ENCODE data around the gene TFRC. TPM values are rescaled to one million over a fixed set of nuclear protein-coding genes. Genes with fewer than 3 reads are reported as not detected.
"Not testable (repeated sequence)": the region's sequence is repeated elsewhere in the genome, so short reads cannot be mapped to it uniquely, and the experiment has no call there.

The TFRC gene
- total and polyA plus RNA-seq, 2 experiments from 2014 or later = 35.5 to 187 TPM

- DNase-seq (ENCODE audit: low spot score); H3K9me2 ChIP-seq (ENCODE audit: insufficient read depth); H3K36me3 Mint-ChIP-seq (ENCODE audit: low read depth); H3K27ac ChIP-seq (ENCODE audit: low read depth); H3K4me3 ChIP-seq; H3K4me1 Mint-ChIP-seq; H3K4me1 ChIP-seq (ENCODE audit: insufficient read depth); H4K20me1 ChIP-seq (replicated peaks; ENCODE audit: insufficient read depth); H3K4me3 Mint-ChIP-seq; H2AFZ ChIP-seq; H3K27me3 Mint-ChIP-seq (ENCODE audit: insufficient read depth, low read depth, poor library complexity); H3K79me2 ChIP-seq (replicated peaks; ENCODE audit: insufficient read depth); H3K27ac Mint-ChIP-seq; ATAC-seq; H3K4me2 ChIP-seq; H3K27me3 ChIP-seq (ENCODE audit: insufficient read depth); H3F3A ChIP-seq (replicated peaks; ENCODE audit: low read depth); H3K36me3 ChIP-seq (ENCODE audit: insufficient read depth): not testable (repeated sequence)
- peaks cover 19% of the 10 kb centered on the region for H3K9me3 Mint-ChIP-seq
Measured at GRCh38 chr3:196000360-196000950, 81.4 kb downstream of the TFRC start.

- Mint-ChIP-seq H3K4me1 (no peaks in the 10 kb centered on the region; the same call in 2 of the 3 replicates), H3K36me3 (ENCODE audit: low read depth) (peaks cover 4% of the 10 kb centered on the region; the same call in 2 of the 3 replicates), H3K27ac (no peak overlapping the region), H3K4me3 (no peak overlapping the region), H3K27me3 (ENCODE audit: insufficient read depth, low read depth, poor library complexity) (peaks cover 12% of the 10 kb centered on the region), H3K9me3 (peaks cover 19% of the 10 kb centered on the region)
- H3K27ac ChIP-seq (ENCODE audit: low read depth) = no peak overlapping the region
- no peak overlapping the region for H2AFZ ChIP-seq
- no peaks in the 10 kb centered on the region for H3K79me2 ChIP-seq (replicated peaks; ENCODE audit: insufficient read depth)
- H3K4me2 ChIP-seq = no peak overlapping the region
- ATAC-seq = no peak
- no peaks in the 10 kb centered on the region for H3K27me3 ChIP-seq (ENCODE audit: insufficient read depth)
- no peaks in the 10 kb centered on the region for H3F3A ChIP-seq (replicated peaks; ENCODE audit: low read depth)
- H3K4me1 ChIP-seq (ENCODE audit: insufficient read depth) = no peaks in the 10 kb centered on the region
- H3K9me2 ChIP-seq (ENCODE audit: insufficient read depth) = no peaks in the 10 kb centered on the region
- no peak for DNase-seq (ENCODE audit: low spot score)
- no peaks in the 10 kb centered on the region for H3K36me3 ChIP-seq (ENCODE audit: insufficient read depth)
- no peaks in the 10 kb centered on the region for H4K20me1 ChIP-seq (replicated peaks; ENCODE audit: insufficient read depth)
- H3K4me3 ChIP-seq = no peak overlapping the region
- TF ChIP-seq EZH2 (IDR thresholded peaks at IDR 0.05; ENCODE audit: low read depth, unreplicated experiment) = no peak
- no peak for TF ChIP-seq EZH2phosphoT487 (IDR thresholded peaks at IDR 0.05; ENCODE audit: unreplicated experiment)
- TF ChIP-seq JUNB (IDR thresholded peaks at IDR 0.05; ENCODE audit: unreplicated experiment) = no peak
- no peak for TF ChIP-seq ZNF462 (CRISPR knock-in tag; IDR thresholded peaks at IDR 0.05)
- no peak for TF ChIP-seq REST (IDR thresholded peaks at IDR 0.05; ENCODE audit: unreplicated experiment)
- TF ChIP-seq NANOG (IDR thresholded peaks at IDR 0.05; ENCODE audit: borderline replicate concordance) = no peak
- TF ChIP-seq CREB1 (CRISPR knock-in tag; IDR thresholded peaks at IDR 0.05; ENCODE audit: low read depth) = no peak
- no peak for TF ChIP-seq ETS1 (IDR thresholded peaks at IDR 0.05)
- no peak for TF ChIP-seq ZNF114 (CRISPR knock-in tag; IDR thresholded peaks at IDR 0.05)
Measured at GRCh38 chr3:195999896-196000295, 82.0 kb downstream of the TFRC start.
